Measurements from ENCODE around the gene HLA-DOB.

HLA-DOB gene

GRCh38 chr6:32853541-32854375 lies 37.0 kb upstream of the HLA-DOB start, which contains the start of the genes PSMB9 and TAP1:
TSS of gene PSMB9 (plus strand) at chr6:32854192. CDS start at chr6:32854230, 38 bp downstream.
TSS of gene TAP1 (minus strand) at chr6:32853704. CDS start at chr6:32853636, 68 bp downstream.
- Histone ChIP-seq H3K4me3 (peak within 1 kb of the TSS; percentile 80 to 93 (median 84)), H3K27ac (peak within 1 kb of the TSS; percentile 67 to 96 (median 88)), H4K20me1 (peaks cover 0 to 5% (median 0%) of the 10 kb centered on the region in 11 experiments; a peak in 1 of 22 replicates), H3K4me1 (peaks cover 34 to 47% (median 42%) of the 10 kb centered on the region in 10 experiments), H3K9me3 (replicated peaks in 1 of 11) (no peaks in the 10 kb centered on the region; a peak in 1 of 22 replicates), H3K27me3 (no peaks in the 10 kb centered on the region), H3K9ac (peak within 1 kb of the TSS; percentile 81 to 94 (median 86)), H3K36me3 (peaks cover 42 to 58% (median 51%) of the 10 kb centered on the region in 11 experiments), H3K4me2 (peak within 1 kb of the TSS; percentile 92 to 100 (median 96))
- TF ChIP-seq Cebpa-rat (IDR thresholded peaks at IDR 0.05) = no peak

GRCh38 chr6:32852844-32853540 lies 36.2 kb upstream of the HLA-DOB start:
- no peak for TF ChIP-seq Cebpa-rat (IDR thresholded peaks at IDR 0.05)
- Histone ChIP-seq H3K9me3 (replicated peaks in 1 of 11) (no peaks in the 10 kb centered on the region; a peak in 3 of 22 replicates), H3K4me1 (peaks cover 33 to 45% (median 39%) of the 10 kb centered on the region in 10 experiments), H3K27ac (peak overlapping the region; percentile 67 to 96 (median 88)), H3K4me2 (peak overlapping the region; percentile 91 to 100 (median 96)), H4K20me1 (peaks cover 0 to 5% (median 0%) of the 10 kb centered on the region in 11 experiments; a peak in 2 of 22 replicates), H3K36me3 (peaks cover 42 to 58% (median 51%) of the 10 kb centered on the region in 11 experiments), H3K9ac (peak overlapping the region; percentile 81 to 94 (median 86)), H3K4me3 (peak overlapping the region; percentile 80 to 93 (median 84)), H3K27me3 (no peaks in the 10 kb centered on the region)

- no peak for TF ChIP-seq Cebpa-rat (IDR thresholded peaks at IDR 0.05)
- peaks cover 0 to 10% (median 0%) of the 10 kb centered on the region in 11 experiments; a peak in 6 of 22 replicates for H4K20me1 ChIP-seq
- H3K27ac ChIP-seq = peak overlapping the region; percentile 67 to 96 (median 88); a peak in 21 of 22 replicates
- peaks cover 44 to 58% (median 51%) of the 10 kb centered on the region in 11 experiments for H3K36me3 ChIP-seq
- H3K4me2 ChIP-seq = peak overlapping the region; percentile 91 to 100 (median 96)
- H3K4me1 ChIP-seq = peaks cover 33 to 50% (median 43%) of the 10 kb centered on the region in 10 experiments
- no peaks in the 10 kb centered on the region; a peak in 3 of 22 replicates for H3K9me3 ChIP-seq (replicated peaks in 1 of 11)
- H3K9ac ChIP-seq = peak overlapping the region; percentile 81 to 94 (median 86)
- H3K4me3 ChIP-seq = peak overlapping the region; percentile 80 to 93 (median 84)
- H3K27me3 ChIP-seq = no peaks in the 10 kb centered on the region
Measured at GRCh38 chr6:32852018-32852843, 35.4 kb upstream of the HLA-DOB start.

- Histone ChIP-seq H3K36me3 (peaks cover 51 to 58% (median 55%) of the 10 kb centered on the region in 11 experiments), H3K9me3 (replicated peaks in 1 of 11) (no peaks in the 10 kb centered on the region; a peak in 3 of 22 replicates), H3K27me3 (no peaks in the 10 kb centered on the region), H3K4me1 (peaks cover 37 to 58% (median 52%) of the 10 kb centered on the region in 10 experiments), H3K27ac (no peak overlapping the region), H3K4me2 (peak overlapping the region; percentile 91 to 100 (median 96); a peak in 18 of 22 replicates), H3K9ac (peak overlapping the region in 2 of 11 experiments; percentile 41 to 86; a peak in 2 of 22 replicates), H4K20me1 (peaks cover 0 to 23% (median 11%) of the 10 kb centered on the region in 11 experiments; a peak in 10 of 22 replicates), H3K4me3 (no peak overlapping the region)
- TF ChIP-seq Cebpa-rat (IDR thresholded peaks at IDR 0.05) = no peak
Measured at GRCh38 chr6:32851025-32851424, 34.2 kb upstream of the HLA-DOB start.

- no peak overlapping the region for H3K27ac ChIP-seq
- no peak overlapping the region for H3K9ac ChIP-seq
- H4K20me1 ChIP-seq = peaks cover 0 to 29% (median 14%) of the 10 kb centered on the region in 11 experiments; a peak in 11 of 22 replicates
- H3K4me1 ChIP-seq = peaks cover 36 to 56% (median 50%) of the 10 kb centered on the region in 10 experiments
- peaks cover 55 to 60% (median 57%) of the 10 kb centered on the region in 11 experiments for H3K36me3 ChIP-seq
- no peaks in the 10 kb centered on the region; a peak in 3 of 22 replicates for H3K9me3 ChIP-seq (replicated peaks in 1 of 11)
- no peak for TF ChIP-seq Cebpa-rat (IDR thresholded peaks at IDR 0.05)
- no peak overlapping the region for H3K4me2 ChIP-seq
- H3K4me3 ChIP-seq = no peak overlapping the region
- H3K27me3 ChIP-seq = no peaks in the 10 kb centered on the region
Measured at GRCh38 chr6:32849126-32849525, 32.3 kb upstream of the HLA-DOB start.

- H4K20me1 ChIP-seq = peaks cover 0 to 29% (median 14%) of the 10 kb centered on the region in 11 experiments; a peak in 11 of 22 replicates
- H3K27ac ChIP-seq = no peak overlapping the region
- no peak for TF ChIP-seq Cebpa-rat (IDR thresholded peaks at IDR 0.05)
- no peaks in the 10 kb centered on the region; a peak in 3 of 22 replicates for H3K9me3 ChIP-seq (replicated peaks in 1 of 11)
- peaks cover 42 to 63% (median 57%) of the 10 kb centered on the region in 10 experiments for H3K4me1 ChIP-seq
- no peak overlapping the region for H3K9ac ChIP-seq
- H3K4me3 ChIP-seq = no peak overlapping the region
- H3K27me3 ChIP-seq = no peaks in the 10 kb centered on the region
- H3K4me2 ChIP-seq = peak overlapping the region in 3 of 11 experiments; percentile 5 to 96 (median 92); a peak in 1 of 22 replicates
- peaks cover 55 to 61% (median 57%) of the 10 kb centered on the region in 11 experiments for H3K36me3 ChIP-seq
Measured at GRCh38 chr6:32847795-32848194, 31.0 kb upstream of the HLA-DOB start.

- H3K36me3 ChIP-seq = peaks cover 60 to 69% (median 64%) of the 10 kb centered on the region in 11 experiments
- H3K4me1 ChIP-seq = peaks cover 44 to 64% (median 58%) of the 10 kb centered on the region in 10 experiments
- H3K4me2 ChIP-seq = peak overlapping the region in 10 of 11 experiments; percentile 81 to 97 (median 92); a peak in 18 of 22 replicates
- peaks cover 0 to 26% (median 14%) of the 10 kb centered on the region in 11 experiments; a peak in 11 of 22 replicates for H4K20me1 ChIP-seq
- H3K27ac ChIP-seq = no peak overlapping the region
- H3K9me3 ChIP-seq (replicated peaks in 1 of 11) = no peaks in the 10 kb centered on the region; a peak in 3 of 22 replicates
- TF ChIP-seq Cebpa-rat (IDR thresholded peaks at IDR 0.05) = no peak
- H3K4me3 ChIP-seq = no peak overlapping the region
- no peak overlapping the region for H3K9ac ChIP-seq
- no peaks in the 10 kb centered on the region for H3K27me3 ChIP-seq
Measured at GRCh38 chr6:32847004-32847403, 30.2 kb upstream of the HLA-DOB start.

Measured in BLaER1 treated with 17β-estradiol and CSF1 and Interleukin-3, amounts not matched to agents 10 nM and 100 nM (cell line).